Ramos (cell line): ENCODE measurements around the gene PNPLA6.

Experiments
- in situ Hi-C: fragments of 300-500 bp; cut with MboI; formaldehyde crosslinking; loops from one replicate; pipeline ENCODE4 v1.14.3; 2022; ENCODE audit warnings: low sequenced_read_pairs; ENCODE audit not compliant: unreplicated experiment

Gene PNPLA6

DNA sequence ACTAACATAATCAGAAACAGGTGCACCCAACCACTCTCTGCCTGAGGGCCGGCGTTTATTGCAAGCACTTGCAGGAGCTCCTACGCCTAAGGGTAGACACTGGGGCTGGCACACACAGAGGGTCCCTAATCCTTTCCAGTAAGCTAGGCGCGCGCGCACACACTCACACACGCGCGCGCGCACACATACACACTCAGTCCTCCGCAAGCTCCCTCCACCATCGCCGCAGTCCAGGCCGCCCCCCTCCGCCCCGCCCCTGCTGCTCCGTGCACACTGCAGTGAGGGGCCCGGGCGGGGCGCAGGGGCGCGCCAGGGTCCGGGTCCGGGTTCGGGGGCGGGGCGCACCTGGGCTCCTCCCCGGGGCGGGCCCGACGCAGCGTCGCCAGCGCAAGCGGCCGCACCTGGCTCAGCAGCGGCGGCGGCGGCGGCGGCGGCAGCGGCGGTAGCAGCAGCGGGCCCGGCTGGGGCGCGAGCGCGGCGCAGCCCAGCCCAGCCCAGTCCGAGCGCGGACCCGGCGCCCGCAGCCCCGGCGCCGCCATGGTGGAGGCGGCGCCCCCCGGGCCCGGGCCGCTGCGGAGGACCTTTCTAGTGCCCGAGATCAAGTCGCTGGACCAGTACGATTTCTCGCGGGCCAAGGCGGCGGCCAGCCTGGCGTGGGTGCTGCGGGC, 60.1 kb downstream of the PNPLA6 start, which contains the start of gene CAMSAP3:
Gene CAMSAP3 (plus strand): TSS at position 398 of the 668 bp plus-strand sequence. CDS start 140 bp downstream, at position 538.
- in situ Hi-C loops = no loop called here

DNA sequence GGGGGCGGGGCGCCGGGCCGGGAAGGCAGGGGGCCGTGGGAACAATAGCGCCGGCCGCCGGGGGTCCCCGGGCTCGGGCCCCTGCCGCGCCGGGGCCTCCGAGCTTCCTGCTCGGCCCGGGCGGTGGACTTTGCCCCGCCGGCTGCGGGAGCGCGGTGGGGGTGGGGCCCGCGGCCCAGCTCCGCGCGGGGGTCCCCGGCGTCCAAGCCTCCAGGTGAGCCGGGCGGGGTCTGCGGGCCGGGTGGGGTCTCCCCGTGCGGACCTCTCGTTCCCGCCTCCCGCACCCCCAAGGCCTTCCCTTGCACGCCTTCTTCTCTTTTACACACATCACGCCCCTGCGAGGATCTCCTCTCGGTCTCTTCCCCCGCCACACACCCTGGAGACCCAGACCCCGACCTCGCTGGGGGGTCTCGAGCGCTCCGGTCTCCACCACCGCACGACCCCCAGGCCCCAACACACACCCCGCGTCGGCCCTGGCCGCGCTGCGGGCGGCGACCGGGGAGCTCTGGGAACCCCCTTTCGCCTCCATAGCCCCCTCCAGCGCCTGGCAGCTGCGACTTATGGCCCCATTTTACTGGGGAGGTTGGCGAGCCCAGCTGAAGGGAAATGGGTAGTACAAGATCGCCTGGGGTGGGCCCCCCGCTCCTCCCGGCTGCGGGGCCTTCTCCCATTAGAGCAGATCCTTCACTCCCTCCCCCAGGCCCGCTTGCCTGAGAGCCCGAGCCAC, 60.9 kb downstream of the PNPLA6 start:
- in situ Hi-C loops = no loop called here

DNA sequence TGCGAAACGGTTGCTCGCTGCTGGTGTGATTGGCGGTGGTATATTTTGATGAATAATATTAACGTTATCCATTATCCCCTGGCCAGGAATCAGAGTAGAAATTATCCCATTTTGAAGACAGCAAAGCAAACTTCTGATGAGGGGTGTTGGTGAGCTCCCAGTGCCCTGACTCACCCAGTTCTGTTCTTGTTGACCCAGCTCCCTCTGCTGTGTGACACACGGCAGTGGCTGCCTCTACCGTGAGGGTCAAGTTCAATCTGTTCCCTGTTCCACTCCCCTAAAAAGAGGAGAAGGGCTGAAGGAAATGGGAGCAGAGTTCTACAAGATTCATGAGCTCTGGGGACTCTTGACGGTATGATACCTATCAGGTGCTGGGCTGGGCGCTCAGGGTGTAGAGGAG, 62.2 kb downstream of the PNPLA6 start:
- in situ Hi-C loops = no loop called here

DNA sequence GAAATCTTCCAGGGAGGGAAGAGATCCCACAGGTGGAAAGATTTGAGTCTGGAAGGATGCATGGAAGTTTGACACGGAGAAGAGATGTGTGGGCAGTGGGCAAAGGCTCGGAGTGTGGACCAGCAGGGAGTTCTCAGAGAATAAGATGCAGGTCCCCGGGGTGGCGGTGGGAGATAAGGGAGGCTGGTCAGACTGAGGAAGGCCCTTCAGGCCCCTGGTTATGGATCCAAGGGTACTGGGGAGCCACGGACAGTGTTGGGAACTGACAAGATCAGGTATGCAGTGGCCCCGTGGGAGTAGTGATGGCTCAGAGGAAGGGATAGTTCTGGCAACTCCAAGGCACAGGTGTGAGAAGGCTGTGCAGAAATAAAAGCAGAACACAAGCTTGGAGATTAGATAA, 62.7 kb downstream of the PNPLA6 start:
- in situ Hi-C loops = no loop called here

DNA sequence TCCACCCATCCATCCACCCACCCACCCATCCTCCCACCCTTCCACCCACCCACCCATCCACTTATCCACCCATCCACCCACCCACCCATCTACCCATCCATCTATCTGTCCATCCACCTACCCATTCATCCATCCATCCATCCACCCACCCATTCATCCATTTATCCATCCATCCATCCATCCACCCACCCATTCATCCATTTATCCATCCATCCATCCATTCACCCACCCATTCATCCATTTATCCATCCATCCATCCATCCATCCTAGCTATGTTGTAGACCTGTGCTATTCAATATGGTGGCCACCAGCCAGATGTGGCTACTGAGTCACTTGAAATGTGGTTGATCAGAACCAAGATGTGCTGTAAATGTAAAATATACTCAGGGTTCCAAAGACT, 65.2 kb downstream of the PNPLA6 start:
- in situ Hi-C loops = no loop called here

DNA sequence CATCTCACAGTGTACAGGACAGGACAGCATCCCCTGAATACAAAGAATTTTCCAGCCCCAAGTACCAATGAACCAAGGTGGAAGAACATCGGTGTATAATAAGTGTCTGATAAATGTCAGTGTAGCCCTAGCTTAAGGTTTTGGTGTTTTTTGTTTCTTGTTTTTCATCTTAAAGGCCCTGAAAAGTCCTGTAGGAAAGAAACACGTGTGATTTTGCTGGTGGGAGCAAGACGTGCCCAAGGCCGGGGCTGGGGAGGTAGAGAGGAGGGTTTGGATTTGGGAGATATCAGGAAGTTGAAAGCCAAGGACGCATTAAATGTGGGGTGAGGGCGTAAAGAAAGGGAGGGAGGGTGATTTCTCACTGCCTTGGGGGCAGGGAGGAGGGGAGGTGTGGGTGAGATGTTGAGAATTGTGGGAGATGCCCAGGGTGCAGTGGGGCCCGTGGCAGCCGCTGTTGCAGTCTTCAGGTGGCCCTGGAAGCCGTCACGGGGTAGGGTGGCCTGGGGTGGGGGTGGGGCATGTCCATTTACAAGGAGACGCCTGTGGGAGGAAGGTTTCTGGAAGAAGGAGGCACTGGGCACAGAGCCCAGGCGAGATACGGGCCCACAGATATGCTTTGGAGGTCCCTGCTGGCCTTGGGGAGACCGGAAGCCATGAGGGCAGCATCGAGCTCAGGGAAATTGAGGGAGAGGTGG, 66.9 kb downstream of the PNPLA6 start:
- in situ Hi-C loops = no loop called here

DNA sequence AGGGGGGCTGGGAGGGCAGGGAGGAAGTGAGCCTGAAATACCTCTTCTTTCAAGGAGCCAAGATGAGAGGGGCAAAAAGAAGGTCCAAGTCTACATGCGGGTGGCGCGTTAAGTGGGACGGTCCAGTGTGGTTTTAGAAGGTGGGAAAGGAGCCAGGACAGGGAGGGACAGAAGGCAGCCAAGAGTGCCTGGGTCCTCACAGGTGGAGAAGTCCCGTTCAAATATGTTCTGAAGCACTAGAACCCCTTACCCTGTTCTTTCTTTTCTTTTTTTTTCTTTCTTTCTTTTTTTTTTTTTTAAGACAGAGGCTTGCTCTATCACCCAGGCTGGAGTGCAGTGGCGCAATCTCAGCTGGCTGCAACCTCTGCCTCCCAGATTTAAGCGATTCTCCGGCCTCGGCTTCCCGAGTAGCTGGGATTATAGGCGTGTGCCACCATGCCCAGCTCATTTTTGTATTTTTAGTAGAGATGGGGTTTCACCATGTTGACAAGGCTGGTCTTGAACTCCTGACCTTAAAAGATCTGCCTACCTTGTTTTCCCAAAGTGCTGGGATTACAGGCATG, 67.5 kb downstream of the PNPLA6 start:
- in situ Hi-C loops = no loop called here

DNA sequence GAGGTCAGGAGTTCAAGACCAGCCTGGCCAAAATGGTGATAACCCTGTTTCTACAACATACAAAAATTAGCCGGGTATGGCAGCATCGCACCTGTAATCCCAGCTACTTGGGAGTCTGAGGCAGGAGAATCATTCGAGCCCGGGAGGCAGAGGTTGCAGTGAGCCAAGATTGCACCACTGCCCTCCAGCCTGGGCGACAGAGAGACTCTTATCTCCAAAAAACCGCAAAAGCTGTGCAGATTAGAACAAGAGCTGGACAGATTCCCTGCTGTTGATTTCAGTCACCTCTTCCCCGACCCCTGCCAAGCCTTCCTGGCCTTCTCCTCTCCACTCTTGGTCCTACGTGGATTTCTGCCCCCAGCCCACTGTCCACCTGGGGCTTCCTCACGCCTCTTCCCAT, 68.4 kb downstream of the PNPLA6 start:
- in situ Hi-C loops = no loop called here

DNA sequence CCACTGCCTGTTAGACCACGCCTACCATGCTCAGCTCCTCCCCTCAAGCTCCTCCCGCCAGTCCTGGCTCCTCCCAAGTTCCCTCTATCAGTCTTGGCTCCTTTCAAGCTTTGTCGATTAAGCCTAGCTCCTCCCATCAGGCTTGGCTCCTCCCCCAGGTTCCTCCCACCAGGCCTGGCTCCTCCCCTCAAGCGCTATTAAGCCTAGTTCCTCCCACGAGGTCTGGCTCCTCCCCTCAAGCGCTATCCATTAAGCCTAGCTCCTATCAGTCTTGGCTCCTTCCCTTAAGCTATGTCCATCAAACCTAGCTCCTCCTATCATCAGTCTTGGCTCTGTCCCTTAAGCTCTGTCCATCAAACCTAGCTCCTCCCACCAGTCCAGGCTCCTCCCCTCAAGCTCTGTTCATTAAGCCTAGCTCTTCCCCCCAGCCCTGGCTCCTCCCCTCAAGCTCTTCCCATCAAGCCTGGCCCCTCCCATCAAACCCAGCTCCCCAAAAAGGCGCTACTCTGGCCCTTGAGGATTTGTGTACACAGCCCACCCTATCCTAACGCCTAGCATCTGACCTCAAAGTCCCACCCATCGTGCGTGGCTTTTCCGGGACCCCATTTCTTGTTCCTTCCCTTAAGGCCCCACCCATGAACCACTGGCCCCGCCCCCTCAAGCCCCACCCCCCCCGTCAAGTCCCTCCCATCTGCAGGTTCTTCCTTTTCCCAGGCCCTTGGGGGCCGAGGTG, 70.1 kb downstream of the PNPLA6 start:
- in situ Hi-C loops = no loop called here

DNA sequence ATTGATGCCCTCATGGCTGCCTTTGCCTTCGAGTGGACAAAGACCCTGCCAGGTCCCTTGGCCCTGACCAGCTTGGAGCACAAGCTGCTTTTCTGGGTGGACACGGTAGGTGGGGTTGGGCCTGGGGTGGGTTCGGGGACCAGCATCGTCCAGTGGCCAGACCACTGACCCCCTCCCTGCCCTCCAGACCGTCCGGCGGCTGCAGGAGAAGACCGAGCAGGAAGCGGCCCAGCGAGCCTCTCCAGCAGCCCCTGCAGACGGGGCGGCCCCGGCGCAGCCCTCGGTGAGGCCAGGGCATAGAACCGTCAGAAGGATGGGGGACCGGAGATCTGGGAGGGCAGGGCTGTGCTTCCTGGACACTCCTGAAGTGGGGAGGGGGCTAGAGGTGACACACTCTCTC, 70.8 kb downstream of the PNPLA6 start:
- in situ Hi-C loops = no loop called here

DNA sequence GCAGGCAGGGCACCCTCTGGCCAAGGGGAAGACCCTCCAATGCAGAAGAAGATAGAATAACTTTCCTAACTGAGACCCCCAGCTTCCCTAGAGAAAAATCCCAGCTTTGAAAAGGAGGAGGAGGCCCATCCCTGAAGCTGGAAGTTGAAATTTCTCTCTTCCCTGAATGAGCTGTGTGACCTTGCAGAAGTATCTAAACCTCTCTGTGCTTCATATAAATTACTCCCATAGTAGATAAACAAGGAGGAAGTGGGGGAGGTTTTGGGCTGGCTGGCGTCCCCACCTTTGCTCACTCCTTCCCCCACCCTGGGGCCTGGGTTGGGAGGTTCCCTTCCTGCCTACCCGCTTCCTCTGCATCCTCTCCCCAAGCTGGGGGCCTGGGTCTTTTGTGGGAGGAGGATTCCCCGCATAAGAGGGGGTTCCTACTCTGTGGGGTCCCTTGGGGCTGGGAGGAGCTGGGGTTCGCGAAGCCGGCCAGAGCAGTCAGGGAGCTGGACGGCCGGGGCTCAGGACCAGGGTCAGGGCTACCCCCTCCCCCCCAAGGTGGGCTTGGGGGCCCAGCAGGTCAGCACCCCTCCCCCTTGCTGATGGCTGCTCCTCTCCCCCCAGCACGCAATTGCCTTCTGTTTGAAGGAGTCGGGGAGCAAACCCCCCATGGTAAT, 71.8 kb downstream of the PNPLA6 start:
- in situ Hi-C loops = no loop called here

DNA sequence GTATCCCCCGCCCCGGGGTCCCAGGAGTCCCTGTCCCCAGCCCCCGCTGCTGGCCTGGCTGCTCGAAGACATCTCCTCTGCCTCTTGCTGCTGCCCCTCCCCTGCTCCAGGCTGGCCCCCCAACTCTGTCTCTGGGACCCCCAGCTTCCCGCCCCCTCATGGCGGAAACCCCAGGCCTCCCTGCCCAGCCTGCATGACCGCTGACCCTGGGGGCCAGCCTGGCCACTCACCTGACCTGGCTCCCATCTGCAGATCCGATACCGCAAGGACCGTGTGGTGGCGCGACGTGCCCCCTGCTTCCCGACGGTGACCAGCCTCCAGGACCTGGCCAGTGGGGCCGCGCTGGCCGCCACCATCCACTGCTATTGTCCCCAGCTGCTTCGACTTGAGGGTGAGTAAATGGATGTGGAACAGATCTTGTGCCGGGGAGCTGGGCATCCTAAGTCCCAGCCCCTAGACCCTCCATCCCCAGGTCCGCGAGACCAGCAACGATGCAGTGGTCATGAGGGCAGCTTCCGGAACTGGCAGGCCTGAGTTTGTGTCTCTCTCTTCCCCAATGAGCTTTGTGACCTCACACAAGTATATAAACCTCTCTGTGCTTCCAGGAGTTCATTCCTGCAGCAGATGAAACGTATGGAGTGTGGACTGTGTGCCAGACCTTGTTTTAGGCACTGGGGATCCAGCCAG, 72.5 kb downstream of the PNPLA6 start:
- in situ Hi-C loops = no loop called here

DNA sequence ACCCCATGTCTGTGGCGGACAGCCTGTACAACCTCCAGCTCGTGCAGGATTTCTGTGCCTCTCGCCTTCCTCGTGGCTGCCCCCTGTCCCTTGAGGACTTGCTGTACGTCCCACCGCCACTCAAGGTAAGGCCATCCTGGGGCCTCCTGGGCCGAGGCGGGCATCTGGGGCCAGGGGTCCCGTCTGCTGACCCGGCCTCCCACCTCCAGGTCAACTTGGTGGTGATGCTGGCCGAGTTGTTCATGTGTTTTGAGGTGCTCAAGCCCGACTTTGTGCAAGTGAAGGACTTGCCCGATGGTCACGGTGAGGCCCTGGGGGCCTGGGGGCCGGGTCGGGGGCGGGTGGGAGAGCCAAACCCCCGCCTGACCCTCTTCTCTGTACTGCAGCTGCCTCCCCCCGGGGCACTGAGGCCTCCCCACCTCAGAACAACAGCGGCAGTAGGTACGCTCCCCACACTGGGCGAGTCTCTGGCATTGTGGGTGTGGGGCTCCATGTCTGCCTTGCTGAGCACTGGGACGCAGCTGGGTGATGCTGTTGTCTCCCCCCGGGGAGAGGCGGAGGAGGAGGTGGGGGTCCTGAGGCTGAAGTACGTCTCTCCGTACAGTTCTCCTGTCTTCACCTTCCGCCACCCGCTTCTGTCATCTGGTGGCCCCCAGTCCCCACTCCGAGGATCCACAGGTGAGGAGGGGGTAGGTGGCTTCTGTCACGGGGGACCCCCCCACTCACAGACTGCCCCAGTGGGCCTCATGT, 75.1 kb downstream of the PNPLA6 start:
- in situ Hi-C loops = no loop called here
